ENCODE data around the gene BORCS6.
A peak's percentile ranks its signal among the peaks of the same experiment; 100 is the strongest.

The BORCS6 gene

DNA sequence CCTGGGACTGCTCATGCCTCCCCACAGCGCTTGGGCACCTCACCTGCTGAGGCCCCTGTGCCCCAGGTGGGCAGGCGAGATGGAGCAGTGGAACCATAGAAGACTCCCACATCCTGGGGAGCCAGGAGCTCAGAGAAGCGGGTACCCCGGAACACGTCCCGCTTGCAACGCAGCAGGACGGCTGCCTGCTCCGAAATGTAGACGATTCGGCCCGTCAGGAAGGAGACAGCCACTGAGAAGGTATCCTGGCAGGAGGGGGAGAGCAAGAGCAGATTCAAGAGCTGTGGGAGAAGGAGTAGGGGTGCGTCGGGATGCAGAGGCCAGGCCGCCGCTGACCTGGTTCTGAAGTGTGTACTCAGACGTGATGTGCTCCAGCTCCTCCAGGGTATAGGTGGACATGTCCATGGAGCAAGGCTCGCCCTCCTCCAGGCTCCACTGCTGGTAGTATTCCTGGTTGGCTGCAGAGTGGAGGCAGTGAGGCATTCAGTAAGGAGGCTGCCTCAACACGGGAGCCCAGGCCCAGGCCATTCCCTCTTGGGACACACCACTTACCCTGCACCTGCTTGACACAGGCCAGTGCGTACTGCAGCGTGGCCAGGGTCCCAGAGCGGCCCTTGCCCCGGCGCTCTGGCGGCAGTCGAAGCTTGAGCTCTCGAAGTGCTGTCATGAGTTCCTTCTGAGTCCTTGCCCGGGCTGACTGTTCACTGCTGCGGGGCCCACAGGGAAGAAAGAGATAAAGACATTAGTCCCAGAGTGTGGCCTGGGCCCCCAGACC is 40.4 kb downstream of the BORCS6 start:
- peak overlapping the region; percentile 69 for H3K27ac Mint-ChIP-seq

DNA sequence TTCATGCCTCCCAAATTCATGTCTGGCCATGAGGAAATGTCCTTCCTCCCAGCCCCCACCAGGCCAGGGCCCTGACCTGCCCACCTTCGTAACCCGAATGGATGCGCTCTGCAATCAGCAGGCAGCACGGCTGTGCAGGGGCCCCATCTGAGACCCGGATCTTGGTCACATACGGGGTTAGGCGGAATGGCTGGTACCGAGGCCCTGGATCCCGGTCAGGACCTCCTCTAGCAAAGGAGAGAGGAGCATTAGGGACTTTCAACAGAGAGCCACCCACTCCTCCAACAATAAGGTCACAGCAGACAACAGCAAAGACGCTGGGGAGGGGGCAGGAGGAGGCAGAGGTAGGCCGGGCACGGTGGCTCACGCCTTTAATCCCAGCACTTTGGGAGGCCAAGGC is 41.4 kb downstream of the BORCS6 start:
- ATAC-seq (replicated peaks) (no peak), DNase-seq (no peak)
- H3K9me3 Mint-ChIP-seq = no peaks in the 10 kb centered on the region
- H3K36me3 Mint-ChIP-seq = peaks cover 38 to 64% of the 10 kb centered on the region in 2 donors
- no peak overlapping the region for H3K4me3 Mint-ChIP-seq
- no peaks in the 10 kb centered on the region for H3K27me3 Mint-ChIP-seq
- H3K4me1 Mint-ChIP-seq = peaks cover 5 to 32% of the 10 kb centered on the region in 2 donors
- no peak overlapping the region for H3K27ac Mint-ChIP-seq

More for the DNA sequence above, 40.4 kb downstream of the BORCS6 start:
- peak overlapping the region; percentile 23 to 32 for H3K4me3 Mint-ChIP-seq
- peaks cover 5 to 37% of the 10 kb centered on the region in 2 donors for H3K4me1 Mint-ChIP-seq
- peaks cover 35 to 55% of the 10 kb centered on the region in 2 donors for H3K36me3 Mint-ChIP-seq
- DNase-seq (no peak), ATAC-seq (replicated peaks) (no peak)
- no peaks in the 10 kb centered on the region for H3K27me3 Mint-ChIP-seq
- H3K9me3 Mint-ChIP-seq = no peaks in the 10 kb centered on the region

DNA sequence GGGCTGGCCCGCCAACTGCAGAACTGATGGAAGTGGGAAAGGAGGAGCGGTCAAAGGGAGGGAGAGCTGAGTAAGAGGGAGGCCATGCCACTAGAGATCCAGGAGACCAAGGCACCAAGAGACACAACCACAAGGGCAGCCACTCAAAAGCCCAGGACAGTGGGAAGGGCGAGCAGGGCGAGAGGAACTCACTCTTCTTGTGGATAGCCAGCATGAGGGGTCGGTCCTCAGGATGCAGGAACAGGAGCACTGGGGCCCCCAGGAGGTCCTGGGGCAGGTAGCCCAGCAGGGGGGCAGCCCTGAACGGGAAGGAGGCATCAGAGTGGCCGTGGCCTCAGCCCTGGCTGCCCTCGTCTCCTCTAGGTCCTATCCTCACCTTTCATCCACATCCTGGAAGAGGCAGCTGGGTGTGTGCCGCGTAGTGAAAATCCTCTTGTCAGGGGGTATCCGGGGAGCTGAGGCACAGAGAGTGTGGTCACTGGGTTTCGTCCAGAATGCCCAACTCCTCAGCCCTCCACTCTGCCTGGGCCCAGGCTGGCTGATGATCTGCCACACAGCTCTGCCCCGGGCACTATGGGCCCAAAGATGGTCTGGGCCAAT is 42.1 kb downstream of the BORCS6 start:
- no peaks in the 10 kb centered on the region for H3K27me3 Mint-ChIP-seq
- no peak for DNase-seq
- peaks cover 44 to 65% of the 10 kb centered on the region in 2 donors for H3K36me3 Mint-ChIP-seq
- no peaks in the 10 kb centered on the region for H3K9me3 Mint-ChIP-seq
- H3K4me1 Mint-ChIP-seq = peaks cover 5 to 25% of the 10 kb centered on the region in 2 donors
- no peak overlapping the region for H3K27ac Mint-ChIP-seq
- ATAC-seq (replicated peaks) = no peak
- no peak overlapping the region for H3K4me3 Mint-ChIP-seq

DNA sequence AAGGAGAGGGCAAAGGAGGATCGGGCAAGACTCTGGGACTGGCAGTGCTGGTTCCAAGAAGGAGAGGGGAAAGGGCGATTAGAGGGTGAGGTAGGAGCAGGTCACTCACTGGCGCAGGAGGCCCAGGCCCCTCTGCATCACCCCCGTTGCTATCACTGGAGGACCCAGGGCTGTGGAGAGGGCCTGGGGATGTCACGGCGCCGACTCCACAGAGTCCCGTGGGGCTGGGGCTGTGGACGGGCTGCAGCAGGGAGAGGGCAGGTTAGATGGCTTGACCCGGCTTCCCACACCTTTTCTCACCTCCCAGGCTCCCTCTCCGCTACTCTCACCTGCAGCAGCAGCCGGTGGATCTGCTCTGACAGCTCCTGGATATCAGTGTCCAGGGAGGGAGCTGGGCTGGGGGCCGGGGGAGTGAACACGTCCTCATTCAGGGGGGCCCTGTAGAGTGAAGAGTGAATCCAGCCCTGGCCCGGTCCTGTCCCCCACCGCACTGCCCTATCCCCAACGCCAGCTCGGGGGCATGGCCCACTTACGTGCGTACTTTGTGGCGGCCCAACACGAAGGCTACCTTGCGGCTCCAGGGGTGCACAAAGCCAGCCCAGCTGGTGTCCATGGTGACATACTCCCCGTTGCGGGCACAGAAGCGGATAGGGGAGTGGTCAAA is 42.7 kb downstream of the BORCS6 start:
- H3K27me3 Mint-ChIP-seq = no peaks in the 10 kb centered on the region
- no peaks in the 10 kb centered on the region for H3K9me3 Mint-ChIP-seq
- ATAC-seq (replicated peaks) (no peak), DNase-seq (no peak)
- H3K4me1 Mint-ChIP-seq = peaks cover 5 to 22% of the 10 kb centered on the region in 2 donors
- no peak overlapping the region for H3K27ac Mint-ChIP-seq
- peaks cover 49 to 68% of the 10 kb centered on the region in 2 donors for H3K36me3 Mint-ChIP-seq
- no peak overlapping the region for H3K4me3 Mint-ChIP-seq

DNA sequence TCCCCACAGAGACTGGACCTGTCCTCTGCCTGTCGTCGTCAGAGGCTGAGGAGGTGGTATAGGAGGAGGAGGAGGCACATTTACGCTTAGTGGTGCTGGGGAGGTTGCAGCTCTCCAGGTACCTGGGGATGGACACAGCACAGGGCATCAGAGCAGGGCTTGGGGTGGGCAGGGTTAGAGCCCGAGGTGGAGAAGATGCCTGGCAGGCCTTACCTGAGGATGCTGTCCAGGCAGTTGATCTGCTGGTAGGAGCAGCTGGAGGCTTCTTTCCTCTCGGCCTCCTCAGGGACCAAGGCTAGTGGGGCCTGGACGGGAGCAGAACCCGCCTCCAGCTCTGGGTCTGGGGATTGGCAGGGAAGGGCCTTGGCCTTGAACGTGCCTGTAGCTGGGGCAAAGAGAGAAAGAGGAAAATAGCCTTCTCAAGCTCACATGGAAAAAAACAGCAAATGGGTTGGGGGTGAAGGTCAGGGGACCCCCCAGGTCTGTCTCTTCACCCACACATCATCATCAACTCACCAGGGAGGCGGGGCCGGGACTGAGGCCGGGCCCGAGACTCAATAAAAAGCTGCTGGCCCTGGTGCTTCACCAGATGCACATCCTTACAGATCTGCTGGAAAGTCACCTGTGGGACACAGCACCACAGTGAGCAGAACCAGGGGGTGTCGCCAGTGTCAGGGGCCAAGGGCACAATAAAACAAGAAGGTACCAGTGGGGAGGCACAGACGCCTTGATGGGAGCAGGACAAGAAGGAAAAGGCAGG is 43.4 kb downstream of the BORCS6 start:
- Mint-ChIP-seq H3K27me3 (no peaks in the 10 kb centered on the region), H3K27ac (no peak overlapping the region), H3K4me3 (no peak overlapping the region), H3K36me3 (peaks cover 54 to 75% of the 10 kb centered on the region in 2 donors), H3K4me1 (peaks cover 5 to 20% of the 10 kb centered on the region in 2 donors), H3K9me3 (no peaks in the 10 kb centered on the region)
- no peak for ATAC-seq (replicated peaks)
- no peak for DNase-seq

DNA sequence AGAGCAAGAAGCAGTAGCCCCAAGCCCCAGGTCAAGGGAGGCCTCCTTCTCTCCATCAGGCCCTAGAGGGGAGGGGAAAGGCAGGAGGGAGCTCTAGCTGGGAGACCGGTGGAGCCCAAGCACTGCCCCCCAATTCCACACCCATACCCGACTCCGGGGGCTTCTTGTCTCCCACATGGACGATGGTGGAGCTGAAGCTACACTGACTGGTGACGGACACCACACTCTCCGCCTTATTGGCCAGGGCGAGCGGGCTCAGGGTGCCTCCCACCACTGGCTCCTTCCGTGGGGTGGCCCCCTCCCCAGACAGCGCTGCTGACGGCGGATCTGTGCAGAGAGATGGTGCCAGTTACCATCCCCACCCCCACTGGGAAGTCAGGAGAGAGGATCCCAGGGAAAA is 44.2 kb downstream of the BORCS6 start:
- Mint-ChIP-seq H3K4me1 (peaks cover 5 to 18% of the 10 kb centered on the region in 2 donors), H3K27me3 (no peaks in the 10 kb centered on the region), H3K27ac (peak overlapping the region; percentile 54), H3K4me3 (no peak overlapping the region), H3K36me3 (peaks cover 59 to 82% of the 10 kb centered on the region in 2 donors), H3K9me3 (no peaks in the 10 kb centered on the region)
- no peak for DNase-seq
- ATAC-seq (replicated peaks) = no peak

DNA sequence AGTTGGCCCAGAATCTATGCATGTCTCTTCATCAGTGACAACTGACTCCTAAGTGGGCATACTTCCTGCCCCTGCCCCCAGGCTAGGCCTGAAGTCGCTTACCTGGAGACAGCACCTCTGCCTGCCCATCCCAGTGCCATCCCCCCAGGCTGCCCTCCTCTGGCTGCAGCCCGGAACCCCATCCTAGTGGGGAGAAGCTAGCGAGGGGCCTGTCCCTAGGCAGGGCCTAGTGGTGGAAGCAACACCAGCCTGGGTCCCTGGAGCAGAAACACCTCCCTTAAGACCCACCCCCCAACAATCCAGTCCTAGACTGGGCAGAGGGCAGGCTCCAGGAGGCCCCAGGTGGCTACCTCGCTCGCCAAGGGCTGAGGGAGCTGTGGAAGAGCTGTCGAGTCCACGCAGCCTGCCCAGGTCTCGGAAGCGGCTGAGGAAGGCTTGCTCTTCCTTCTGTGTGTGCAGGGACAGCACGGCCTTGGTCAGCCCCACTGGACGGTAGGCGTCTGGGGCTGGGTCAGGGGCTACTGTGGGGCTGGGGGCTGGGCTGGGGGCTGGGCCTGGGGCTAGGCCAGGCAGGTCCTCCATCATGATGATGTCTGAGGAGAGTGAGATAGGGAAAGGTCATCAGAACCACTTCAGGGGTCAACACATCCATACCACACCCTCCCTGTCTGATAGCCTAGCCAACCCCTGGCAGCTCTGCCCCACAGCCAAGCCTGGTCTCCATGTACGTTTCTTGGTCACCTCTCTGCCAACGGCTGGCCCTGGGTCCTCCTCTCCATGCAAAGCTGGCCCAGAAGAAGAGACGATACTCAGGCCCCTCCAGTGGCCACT is 45.4 kb downstream of the BORCS6 start:
- DNase-seq (no peak), ATAC-seq (replicated peaks) (no peak)
- peaks cover 5 to 11% of the 10 kb centered on the region in 2 donors for H3K4me1 Mint-ChIP-seq
- no peaks in the 10 kb centered on the region for H3K27me3 Mint-ChIP-seq
- no peaks in the 10 kb centered on the region for H3K9me3 Mint-ChIP-seq
- H3K36me3 Mint-ChIP-seq = peaks cover 62 to 81% of the 10 kb centered on the region in 2 donors
- no peak overlapping the region for H3K4me3 Mint-ChIP-seq
- no peak overlapping the region for H3K27ac Mint-ChIP-seq

DNA sequence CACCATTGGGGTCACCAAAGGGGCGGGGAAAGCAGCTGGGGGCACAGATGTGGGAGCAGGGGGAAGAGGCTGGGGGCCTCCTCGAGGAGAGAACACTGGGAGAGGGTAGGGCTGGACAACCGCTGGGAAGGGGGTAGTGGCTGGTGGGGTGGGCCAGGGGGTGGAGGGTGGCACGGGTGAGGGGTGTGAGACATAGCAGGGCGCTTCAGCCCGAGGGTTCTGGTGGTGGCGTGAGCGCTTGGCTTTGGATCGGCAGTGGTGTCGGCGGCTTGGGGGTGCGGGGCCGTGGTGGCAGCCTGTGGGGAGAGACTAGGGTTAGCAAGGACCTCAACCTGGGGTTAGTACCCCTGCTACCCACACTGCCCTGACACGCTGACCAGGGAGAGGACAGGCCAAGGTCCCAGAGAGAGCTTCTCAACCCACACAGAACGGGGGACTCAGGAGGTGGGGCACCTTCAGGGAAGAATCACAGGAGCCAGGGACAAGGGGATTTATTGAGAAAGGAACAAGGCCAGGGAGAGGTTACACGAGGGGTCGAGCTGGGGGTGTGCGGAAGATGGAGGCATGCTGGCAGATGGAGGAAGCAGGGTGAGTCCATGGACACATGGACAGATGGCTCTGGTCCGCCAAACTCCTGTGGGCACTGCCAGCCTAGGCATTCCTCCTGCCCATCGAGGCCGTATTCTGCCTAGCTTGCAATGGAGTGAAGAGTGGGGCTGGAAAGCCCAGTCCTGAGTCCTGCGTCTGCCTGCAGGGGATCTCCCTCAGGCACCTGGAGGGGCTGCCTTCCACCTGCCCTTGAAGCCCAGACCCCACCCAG is 46.2 kb downstream of the BORCS6 start:
- H3K9me3 Mint-ChIP-seq = no peaks in the 10 kb centered on the region
- no peaks in the 10 kb centered on the region for H3K27me3 Mint-ChIP-seq
- H3K27ac Mint-ChIP-seq = no peak overlapping the region
- DNase-seq = no peak
- H3K36me3 Mint-ChIP-seq = peaks cover 58 to 77% of the 10 kb centered on the region in 2 donors
- H3K4me1 Mint-ChIP-seq = peaks cover 5 to 9% of the 10 kb centered on the region in 2 donors
- ATAC-seq (replicated peaks) = no peak
- no peak overlapping the region for H3K4me3 Mint-ChIP-seq

DNA sequence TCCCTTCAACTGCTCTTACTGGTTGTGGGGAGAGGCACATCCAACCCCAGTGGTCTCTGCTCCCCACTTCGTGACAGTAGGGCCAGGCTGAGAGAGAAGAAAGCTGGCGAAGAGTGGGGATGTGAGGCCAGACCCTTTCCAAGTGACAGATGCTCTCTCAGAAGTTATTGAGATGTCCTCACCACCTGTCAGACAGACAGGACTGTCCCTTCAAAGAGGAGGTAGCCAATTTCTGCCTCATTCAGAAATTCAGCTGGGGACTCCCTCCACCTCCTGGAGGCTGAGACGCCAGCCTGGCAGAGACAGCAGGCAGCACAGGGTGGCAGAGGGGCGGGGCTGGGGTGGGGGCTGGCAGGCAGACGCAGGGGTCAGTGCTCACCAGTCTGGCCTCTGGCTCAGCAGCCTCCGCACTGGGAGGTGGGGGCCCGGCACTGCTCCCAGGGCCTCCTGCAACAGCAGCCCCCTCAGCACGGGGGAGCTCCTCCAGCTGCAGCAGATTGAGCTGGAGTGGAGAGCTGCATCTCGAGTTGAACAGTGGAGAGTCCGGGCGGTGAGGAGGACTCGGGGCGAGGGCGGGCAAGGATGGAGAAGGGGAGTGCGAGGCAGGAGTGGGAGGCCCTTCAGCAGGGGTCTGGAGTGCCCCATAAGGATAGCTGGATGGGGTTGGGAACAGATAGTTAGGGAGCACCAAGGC is 46.9 kb downstream of the BORCS6 start:
- Mint-ChIP-seq H3K27me3 (no peaks in the 10 kb centered on the region), H3K4me1 (peaks cover 5 to 9% of the 10 kb centered on the region in 2 donors), H3K9me3 (no peaks in the 10 kb centered on the region), H3K27ac (no peak overlapping the region), H3K36me3 (peaks cover 53 to 71% of the 10 kb centered on the region in 2 donors), H3K4me3 (no peak overlapping the region)
- no peak for ATAC-seq (replicated peaks)
- DNase-seq = no peak

DNA sequence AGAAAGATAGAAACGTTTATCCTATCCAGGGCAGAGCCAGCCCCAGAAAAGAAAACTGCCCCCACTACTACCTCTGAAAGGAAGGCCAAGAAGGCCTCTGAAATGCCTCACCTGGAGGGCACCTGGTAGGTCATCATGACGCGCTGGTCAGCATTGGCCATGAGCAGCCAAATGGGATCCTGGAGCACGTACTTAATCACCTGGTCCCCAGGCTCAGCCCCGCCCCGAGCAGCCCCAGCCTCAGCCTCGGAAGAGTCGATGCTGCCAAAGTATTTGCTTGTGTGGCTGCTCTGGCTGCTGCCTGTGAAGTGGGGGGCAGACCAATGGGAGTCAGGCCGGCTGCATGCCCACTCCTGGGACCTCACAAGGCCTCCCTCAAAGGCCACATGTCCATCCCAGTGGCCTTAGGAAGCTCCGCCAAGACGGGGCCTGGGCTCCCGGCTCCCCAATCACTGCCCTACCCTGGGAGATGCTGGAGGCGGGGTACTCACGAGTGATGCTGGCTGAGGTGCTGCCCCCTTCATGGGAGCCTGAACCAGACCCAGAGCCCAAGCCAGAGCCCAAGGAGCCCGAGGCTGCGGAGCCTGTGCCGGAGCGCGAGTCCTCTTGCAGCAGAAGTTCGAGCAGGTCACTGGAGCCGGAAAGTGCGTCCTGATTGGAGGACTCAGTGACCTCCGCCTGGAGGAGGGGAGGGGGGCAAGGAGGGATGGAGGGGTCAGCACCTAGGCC is 47.7 kb downstream of the BORCS6 start:
- H3K36me3 Mint-ChIP-seq = peaks cover 46 to 66% of the 10 kb centered on the region in 2 donors
- no peak overlapping the region for H3K4me3 Mint-ChIP-seq
- H3K27ac Mint-ChIP-seq = no peak overlapping the region
- DNase-seq (no peak), ATAC-seq (replicated peaks) (no peak)
- H3K9me3 Mint-ChIP-seq = no peaks in the 10 kb centered on the region
- peaks cover 5 to 9% of the 10 kb centered on the region in 2 donors for H3K4me1 Mint-ChIP-seq
- no peaks in the 10 kb centered on the region for H3K27me3 Mint-ChIP-seq

DNA sequence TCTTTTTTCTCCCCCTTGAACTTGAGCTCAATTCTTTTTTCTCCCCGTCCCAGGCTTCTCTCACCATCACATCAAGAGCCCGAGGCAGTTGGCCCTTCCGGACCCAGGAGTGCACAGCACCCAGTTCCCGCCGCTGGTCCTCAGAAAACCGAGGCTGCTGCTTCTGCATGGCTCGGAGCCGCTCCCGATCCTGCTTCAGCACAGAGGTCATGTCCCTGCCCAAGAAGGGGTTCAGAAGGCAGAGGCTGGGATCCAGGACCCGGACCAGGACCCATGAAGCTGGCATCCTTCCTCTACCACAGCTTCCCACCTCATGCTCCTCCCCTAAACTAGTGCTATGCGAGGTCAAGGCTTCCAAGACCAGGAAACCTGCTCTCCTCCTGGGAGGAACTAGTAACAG is 48.2 kb downstream of the BORCS6 start:
- H3K4me1 Mint-ChIP-seq = peaks cover 1 to 10% of the 10 kb centered on the region in 2 donors
- no peaks in the 10 kb centered on the region for H3K27me3 Mint-ChIP-seq
- peaks cover 42 to 60% of the 10 kb centered on the region in 2 donors for H3K36me3 Mint-ChIP-seq
- H3K4me3 Mint-ChIP-seq = no peak overlapping the region
- no peaks in the 10 kb centered on the region for H3K9me3 Mint-ChIP-seq
- DNase-seq (no peak), ATAC-seq (replicated peaks) (no peak)
- H3K27ac Mint-ChIP-seq = no peak overlapping the region

DNA sequence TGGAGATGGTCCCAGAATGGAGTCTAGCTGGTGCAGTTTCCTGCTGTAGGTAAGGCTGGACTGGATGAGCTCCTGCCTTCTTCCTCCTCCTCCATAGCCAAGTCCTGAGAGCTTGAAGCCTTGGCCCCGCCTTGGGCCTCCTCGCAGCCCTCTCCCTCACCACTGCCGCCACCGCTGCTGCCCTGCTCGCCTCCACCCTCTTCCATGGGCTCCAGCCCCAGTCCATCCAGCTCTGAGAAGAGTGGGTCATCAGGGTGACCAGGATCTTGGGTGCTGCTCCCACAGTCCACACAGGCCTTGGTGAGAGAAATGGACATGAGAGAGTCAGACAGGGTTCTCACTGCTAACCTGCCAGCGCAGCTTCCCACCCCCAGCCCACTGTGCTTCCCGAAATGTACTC is 48.9 kb downstream of the BORCS6 start:
- peak overlapping the region in 1 of 2 donors; percentile 34 for H3K4me3 Mint-ChIP-seq
- H3K36me3 Mint-ChIP-seq = peaks cover 35 to 53% of the 10 kb centered on the region in 2 donors
- H3K9me3 Mint-ChIP-seq = no peaks in the 10 kb centered on the region
- H3K27ac Mint-ChIP-seq = no peak overlapping the region
- DNase-seq = no peak
- no peak for ATAC-seq (replicated peaks)
- H3K4me1 Mint-ChIP-seq = peaks cover 0 to 9% of the 10 kb centered on the region in 2 donors
- H3K27me3 Mint-ChIP-seq = no peaks in the 10 kb centered on the region

All from stimulated activated naive B cell treated with anti-CD40 and anti-IgM and Interleukin-4, amounts not matched to agents 10 μg/mL and 1 μg/mL and 100 μg/mL, for 72 hours (primary cell).